GM12873 (cell line): Measurements from ENCODE around the gene SIAH1.

ENCODE experiments used
- CTCF ChIP-seq: IDR thresholded peaks from 2 replicates; pipeline ENCODE4 v1.5.1; 2012; ENCODE audit warnings: low read depth, mild to moderate bottlenecking, moderate library complexity, low read length, control low read depth; ENCODE audit not compliant: insufficient read depth; ENCODE audit errors: missing control alignments

SIAH1 gene

GRCh38 chr16:48366165-48367093 is 18.8 kb downstream of the SIAH1 start:
- no peak for TF ChIP-seq CTCF

GRCh38 chr16:48365601-48366164 is 19.5 kb downstream of the SIAH1 start:
- no peak for TF ChIP-seq CTCF

- TF ChIP-seq CTCF, result no peak
Measured at GRCh38 chr16:48365025-48365600, 20.1 kb downstream of the SIAH1 start.

DNA sequence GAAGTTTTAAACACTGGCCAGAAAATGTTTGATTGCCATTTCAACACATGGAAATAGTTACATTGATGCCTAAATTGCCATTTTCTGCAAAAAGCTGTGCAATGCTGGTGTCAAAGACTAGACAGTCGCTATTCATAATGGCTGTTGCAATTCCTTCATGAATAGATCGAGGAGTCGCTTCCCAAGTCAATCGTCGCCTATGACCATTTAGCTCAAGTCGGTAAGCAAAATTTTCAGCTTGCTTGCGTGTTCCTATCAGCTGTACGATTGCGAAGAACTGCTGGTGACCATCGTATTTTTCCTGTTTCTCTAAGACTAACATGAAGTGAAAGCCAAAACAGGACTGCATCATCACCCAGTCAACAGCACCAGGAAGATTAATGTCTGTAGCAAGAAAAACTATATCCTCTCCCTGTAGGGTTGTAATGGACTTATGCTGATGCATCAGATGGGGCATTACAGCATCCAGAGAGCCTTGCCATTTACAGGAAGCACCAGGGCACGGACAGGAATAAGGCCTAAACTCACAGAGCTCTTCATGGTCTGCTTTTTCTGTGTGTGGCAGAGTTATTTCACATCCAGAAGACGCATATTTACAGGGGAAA is 23.6 kb downstream of the SIAH1 start:
- TF ChIP-seq CTCF, result no peak

GRCh38 chr16:48361012-48361411 is 24.2 kb downstream of the SIAH1 start:
- no peak for TF ChIP-seq CTCF

GRCh38 chr16:48359983-48360382 is 25.2 kb downstream of the SIAH1 start:
- TF ChIP-seq CTCF, result no peak

DNA sequence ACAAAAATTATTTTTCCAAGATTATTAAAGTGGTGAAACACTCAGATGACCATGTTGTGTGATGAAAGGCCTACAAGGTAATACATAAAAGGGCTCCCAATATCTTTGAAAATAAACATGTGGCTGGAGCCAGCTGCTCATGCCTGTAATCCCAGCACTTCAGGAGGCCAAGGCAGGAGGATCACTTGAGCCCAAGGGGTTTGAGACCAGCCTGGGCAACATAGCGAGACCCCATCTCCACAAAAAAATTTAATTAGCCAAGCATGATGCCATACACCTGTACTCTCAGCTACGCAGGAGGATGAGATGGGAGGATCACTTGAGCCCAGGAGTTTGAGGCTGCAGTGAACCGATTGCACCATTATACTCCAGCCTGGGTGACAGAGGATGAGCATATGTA is 26.8 kb downstream of the SIAH1 start:
- no peak for TF ChIP-seq CTCF
